GM19455 (cell line): ENCODE data around the gene GRIK3.
"Not testable (repeated sequence)": the region's sequence is repeated elsewhere in the genome, so short reads cannot be mapped to it uniquely, and the experiment has no call there.

Experiments
- ATAC-seq: cut with Tn5 transposase; IDR thresholded peaks from one replicate; pipeline ENCODE4 v1.9.1; 2021; ENCODE audit not compliant: unreplicated experiment

Gene GRIK3

DNA sequence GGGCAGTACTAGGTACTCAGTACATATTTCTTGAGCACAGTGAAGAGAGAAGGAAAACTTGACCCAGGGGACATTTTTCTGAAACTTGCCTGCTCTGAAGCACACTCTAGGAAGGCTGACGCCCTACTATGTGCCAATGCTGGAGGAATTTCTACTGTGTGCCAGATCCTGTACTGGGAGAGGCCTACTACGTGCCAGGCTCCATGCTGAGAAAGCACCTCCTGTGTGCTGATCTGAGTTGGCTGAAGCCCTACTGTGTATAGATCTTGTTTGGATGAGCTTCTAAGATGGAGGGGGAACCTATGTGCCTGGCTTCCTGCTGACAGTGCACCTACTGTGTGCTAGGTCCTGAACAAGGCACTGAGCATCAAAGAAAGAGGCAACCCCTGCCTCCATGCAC is 86.2 kb downstream of the GRIK3 start:
- ATAC-seq = no peak

GRCh38 chr1:36947384-36947783 is 86.9 kb downstream of the GRIK3 start:
- ATAC-seq = no peak

DNA sequence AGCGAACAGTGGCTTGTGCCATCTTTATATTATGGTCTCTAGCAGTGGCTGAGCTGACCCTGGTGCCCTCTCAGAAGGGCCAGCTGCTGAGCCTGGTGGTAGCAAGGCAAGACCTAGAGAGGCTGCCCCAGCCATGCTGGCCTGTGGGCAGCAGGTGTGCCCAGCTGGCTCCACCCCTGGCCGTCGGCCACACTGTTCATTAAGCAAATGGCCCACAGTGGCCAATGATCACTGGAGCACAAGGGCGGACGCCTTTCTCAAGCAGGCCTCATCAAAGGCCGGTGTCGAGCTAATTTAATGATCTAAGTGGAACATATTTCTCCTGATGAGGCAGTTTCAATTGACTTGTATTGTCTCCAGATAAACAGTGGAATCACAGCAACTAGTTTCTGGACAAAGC is 89.4 kb downstream of the GRIK3 start:
- ATAC-seq = no peak

DNA sequence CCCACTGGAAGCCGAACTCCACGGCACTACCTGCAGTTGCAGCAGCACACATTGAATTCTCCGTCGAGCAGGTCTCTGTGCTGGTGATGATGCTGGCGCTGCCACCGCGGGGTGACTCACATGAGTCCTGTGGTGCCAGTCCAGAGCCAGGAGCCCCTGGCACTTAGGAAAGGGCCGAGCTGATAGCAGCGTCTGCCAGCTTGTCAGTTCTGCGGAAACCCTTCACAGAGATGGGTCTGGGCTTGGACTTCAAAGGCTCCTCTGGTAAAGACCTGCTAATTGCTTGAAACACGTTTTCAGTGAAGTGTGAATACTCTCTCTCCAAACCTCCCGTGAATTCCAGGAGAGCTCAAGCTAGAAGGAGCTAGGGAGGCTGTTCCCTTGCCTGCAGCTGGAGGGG is 92.2 kb downstream of the GRIK3 start:
- ATAC-seq = no peak

DNA sequence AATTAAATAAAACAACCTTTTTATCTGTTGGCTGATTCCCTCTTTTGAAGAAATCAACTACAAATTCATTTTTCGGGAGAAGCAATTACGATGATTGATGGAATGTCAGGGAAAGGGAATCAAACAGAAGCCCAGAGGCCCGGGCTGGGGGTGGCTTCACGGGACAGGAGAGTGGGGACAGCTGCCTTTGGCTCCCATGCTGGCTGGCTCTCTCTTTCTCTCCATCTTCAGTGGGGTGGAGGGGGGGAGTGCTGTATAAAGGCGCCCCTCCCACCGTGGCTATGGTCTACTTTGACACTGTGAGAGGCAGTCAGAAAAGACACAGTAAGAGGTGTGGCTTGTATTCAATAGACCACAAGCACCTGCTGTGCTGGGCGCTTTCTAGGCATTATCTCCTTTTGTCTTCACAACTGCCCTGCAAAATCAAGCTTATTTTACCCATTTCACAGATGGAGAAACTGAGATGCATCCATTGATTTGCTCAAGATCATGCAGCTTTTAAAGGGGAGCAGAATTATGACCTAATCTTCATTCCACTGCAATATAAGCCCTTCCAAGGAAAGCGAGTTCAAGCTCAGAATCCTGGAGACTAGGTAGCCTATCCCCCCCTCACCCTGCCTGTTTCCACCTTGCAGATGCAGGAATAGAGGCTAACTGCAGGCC is 92.9 kb downstream of the GRIK3 start:
- no peak for ATAC-seq

- ATAC-seq = no peak
Measured at GRCh38 chr1:36938819-36939218, 95.5 kb downstream of the GRIK3 start.

DNA sequence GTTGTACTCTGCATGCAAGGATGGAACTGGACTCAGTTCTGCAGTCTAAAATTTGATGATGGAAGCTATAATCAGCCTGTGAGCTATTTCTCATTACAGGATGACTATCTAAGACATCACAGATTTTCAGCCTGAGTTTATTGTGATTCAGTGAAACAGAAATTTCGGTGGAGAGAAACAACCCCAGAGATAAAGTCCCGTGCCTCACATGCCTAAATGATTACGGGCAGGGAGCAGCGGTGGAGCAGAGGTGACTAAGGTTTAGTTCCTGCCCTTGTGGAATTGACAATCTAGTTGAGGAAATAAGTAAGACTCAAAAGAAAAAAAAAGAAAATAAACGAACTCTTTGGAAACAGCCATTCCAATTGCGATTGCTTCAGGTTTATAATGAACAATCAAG is 96.9 kb downstream of the GRIK3 start:
- no peak for ATAC-seq

DNA sequence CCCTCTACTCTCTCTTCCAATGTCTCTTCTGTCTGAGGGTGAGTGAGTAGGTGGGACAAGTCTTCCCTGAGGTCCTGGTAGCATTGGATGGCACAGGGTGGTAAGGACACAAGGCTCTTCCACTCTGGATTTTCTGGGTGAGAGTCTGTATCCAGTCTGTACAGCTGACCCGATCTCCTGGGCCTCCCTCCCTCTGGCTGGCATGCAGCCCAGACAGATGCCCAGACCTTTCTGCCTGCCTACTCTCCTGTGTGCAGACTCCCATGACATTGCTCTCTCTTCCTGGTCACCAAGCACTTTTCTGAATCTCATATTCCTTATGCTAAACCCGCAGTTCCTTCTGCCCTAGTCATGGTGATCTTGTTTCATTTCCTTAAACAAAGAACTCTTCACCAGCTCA is 100.3 kb downstream of the GRIK3 start:
- no peak for ATAC-seq

DNA sequence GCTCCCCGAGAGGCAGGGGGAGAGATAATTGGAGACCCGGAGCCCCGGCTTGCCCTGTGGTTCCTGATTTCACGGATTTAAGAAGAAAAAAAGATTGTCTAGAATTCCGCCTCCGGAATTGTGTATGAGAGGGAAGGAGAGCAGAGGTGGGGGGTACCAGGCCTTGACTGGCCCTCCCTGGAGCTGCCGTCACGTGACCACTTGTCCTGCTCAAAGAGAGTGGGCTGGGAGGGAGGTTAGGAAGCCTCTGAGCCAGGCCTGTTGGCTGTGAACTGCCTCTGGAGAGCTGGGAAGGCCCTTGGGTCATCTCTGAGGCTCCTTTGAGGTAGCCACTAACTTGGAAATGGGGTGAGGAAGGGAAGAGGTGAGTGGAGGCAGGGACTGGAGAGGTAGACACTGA is 106.5 kb downstream of the GRIK3 start:
- no peak for ATAC-seq

DNA sequence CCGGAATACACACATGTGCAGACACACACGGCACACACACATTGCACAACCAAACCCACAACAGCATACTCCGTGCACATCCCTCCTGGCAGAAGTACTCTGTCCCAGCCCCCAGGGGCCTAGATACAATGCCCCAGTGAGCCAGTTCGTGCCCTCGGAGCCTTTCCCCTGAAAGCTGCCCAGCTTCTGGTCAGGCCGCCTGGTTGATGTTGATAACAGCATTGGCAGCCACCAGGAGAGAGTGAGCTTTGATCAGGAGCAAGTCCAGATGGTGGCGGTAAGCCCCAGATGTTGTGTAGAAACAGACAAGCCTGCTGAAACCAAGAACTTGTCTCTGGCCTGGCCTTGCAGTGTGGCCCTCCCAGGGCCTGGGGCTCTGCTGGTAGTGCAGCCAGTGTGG is 109.1 kb downstream of the GRIK3 start:
- ATAC-seq = no peak

- ATAC-seq = no peak
Measured at GRCh38 chr1:36924282-36924811, 110.0 kb downstream of the GRIK3 start.

- no peak for ATAC-seq
Measured at GRCh38 chr1:36922593-36923426, 111.5 kb downstream of the GRIK3 start.

- no peak for ATAC-seq
Measured at GRCh38 chr1:36922071-36922470, 112.2 kb downstream of the GRIK3 start.

DNA sequence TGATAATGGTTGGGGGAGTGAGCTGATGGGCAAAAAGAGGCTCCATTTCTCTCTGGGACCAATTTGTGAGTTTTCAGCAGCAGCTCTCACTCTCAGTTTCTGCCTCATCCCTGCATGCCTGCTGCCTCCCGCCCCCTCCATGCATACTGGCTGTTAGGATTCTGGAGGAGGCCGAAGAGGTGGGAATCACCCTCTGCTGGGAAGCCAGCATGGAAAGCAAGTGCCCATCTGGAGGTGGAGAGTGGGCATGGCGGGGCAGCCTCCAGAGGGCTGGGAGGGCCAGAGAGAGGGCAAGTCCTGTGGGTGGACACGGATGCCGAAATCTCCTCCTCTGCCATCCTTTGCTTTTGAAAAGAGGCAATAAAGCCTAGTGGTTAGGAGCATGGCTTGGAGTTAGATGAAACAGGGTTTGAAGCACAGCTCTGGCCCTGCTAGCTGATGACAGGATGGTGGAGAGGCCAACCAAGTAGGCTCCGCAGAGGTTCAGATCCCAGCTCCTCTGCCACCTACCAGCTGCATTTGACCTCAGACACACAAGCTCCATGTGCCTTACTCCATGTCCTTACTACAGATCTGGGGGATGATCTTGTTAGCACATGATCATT is 113.4 kb downstream of the GRIK3 start:
- ATAC-seq = no peak

- ATAC-seq = no peak
Measured at GRCh38 chr1:36920371-36920770, 113.9 kb downstream of the GRIK3 start.

GRCh38 chr1:36919491-36920145 is 114.7 kb downstream of the GRIK3 start:
- ATAC-seq = no peak

- ATAC-seq = no peak
Measured at GRCh38 chr1:36918604-36919003, 115.7 kb downstream of the GRIK3 start.

DNA sequence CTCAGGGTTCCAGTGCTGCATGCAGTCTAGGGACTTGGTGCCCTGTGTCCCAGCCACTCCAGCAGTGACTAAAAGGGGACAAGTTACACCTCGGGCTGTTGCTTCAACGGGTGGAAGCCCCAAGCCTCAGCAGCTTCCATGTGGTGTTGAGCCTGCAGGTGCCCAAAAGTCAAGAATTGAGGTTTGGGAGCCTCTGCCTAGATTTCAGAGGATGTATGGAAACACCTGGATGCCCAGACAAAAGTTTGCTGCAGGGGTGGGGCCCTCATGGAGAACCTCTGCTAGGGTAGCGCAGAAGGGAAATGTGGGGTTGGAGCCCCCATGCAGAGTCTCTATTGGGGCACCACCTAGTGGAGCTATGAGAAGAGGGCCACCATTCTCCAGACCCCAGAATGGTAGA is 117.8 kb downstream of the GRIK3 start:
- ATAC-seq = not testable (repeated sequence)

DNA sequence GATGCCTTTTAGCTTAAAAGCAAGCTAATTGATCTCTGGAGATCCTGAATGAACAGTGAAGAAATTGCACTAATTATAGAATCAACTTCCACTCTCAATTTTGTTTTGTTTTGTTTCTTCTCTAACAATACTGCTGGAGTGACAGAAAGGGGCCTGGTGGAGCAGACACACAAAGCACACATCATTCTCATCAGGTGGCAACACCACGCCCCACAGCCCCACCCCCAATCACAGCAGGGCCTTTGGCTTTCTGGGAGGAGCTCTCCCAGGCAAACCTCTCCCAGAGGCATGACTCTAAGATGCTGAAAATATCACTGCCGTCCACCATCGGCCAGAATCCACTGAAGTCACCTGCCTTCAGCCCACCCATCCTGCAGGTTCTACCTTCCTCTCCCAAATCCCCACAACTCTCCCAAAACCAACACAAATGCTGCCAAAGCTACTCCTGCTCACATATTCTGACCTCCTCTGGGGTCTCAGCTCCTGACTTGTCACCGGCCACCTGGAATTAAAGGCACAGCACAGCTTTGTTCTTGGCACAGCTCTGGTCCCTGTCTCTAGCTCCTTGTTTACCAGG is 120.7 kb downstream of the GRIK3 start:
- no peak for ATAC-seq

DNA sequence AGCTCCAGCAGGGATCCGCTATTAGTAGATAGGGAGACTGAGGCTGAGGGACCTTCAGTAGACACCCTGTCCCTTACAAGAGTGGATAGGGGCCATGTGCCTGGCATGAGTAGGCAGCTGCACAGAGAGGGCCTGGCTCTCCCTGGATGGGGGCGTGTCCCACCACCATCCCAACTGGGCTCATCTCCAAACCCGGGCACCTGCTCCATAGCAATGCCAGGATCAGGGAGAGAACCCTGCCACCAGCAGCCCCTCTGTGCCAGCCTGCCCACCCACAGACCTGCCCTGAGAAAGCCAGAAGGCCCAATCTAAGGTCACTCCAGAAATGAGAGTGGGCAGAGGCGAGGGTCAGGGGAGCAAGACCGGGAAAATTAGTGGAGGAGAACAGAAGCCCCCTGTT is 121.3 kb downstream of the GRIK3 start:
- ATAC-seq = no peak

DNA sequence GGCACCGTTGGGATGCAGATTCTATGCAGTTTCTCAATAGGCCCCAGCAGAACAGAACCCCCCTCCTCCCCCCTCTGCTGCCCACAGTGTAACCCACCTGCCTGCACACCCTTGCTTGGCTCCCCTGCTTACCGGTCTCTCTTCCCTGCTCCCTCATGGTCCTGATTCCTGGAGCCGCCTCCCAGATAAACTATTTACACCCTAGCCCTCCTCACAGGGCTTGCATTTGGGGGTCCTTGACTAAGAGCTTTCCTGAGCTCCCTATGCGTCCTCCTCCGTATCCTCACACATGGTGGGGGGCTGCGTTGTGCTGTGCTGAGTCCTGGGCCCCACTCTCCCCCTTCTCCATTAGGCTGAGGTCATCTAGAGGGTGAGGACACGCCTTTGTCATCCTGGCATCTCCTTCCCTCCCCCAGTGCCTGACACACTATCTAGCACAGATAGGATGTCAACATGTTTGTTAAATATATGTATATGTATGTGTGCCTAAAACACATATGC is 121.9 kb downstream of the GRIK3 start:
- ATAC-seq = no peak
